ENCODE measurements around the gene SMAD2.
A peak's percentile ranks its signal among the peaks of the same experiment; 100 is the strongest.
"Not testable (repeated sequence)": the region's sequence is repeated elsewhere in the genome, so short reads cannot be mapped to it uniquely, and the experiment has no call there.

The SMAD2 gene

DNA sequence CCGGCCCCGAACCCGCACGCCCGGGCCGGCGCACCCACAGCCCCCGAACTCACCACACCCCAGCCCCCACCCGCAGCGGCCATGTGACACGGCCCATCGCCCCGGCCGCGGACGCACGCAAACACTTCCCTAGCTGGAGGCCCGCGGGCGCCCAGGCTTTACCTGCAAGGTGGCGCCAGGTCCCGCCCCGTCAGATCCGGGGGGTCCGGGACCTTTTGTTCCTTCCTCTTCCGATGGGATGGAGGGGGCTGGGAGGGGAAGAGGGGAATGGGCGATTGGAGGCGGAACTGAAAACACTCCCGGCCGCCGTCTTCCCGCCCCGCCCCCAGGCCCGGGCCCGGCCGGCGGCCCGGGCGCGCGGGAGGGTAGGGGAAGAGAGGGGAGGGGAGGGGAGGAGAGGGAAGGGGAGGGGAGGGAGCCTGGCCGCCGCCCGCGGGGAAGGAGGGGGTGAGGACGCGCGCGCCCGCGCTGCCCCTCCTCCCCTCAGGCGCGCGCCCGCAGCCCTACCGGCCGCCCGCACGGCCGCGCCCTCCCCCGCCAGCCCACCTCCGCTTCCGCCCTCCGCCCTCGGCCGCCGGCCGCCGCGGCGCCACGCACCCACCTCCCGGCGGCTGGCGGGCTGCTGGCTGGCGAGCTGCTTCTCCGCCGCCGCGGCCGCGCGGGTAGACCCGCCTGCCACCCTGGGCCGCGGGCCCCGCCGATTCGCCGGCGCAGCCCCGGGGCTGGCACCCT lies at the start of gene SMAD2:
Gene SMAD2, minus strand, starts transcription at position 461 of the 732 bp plus-strand sequence. CDS start 33,903 bp downstream, outside the sequence.
- peak; percentile 42 for DNase-seq

DNA sequence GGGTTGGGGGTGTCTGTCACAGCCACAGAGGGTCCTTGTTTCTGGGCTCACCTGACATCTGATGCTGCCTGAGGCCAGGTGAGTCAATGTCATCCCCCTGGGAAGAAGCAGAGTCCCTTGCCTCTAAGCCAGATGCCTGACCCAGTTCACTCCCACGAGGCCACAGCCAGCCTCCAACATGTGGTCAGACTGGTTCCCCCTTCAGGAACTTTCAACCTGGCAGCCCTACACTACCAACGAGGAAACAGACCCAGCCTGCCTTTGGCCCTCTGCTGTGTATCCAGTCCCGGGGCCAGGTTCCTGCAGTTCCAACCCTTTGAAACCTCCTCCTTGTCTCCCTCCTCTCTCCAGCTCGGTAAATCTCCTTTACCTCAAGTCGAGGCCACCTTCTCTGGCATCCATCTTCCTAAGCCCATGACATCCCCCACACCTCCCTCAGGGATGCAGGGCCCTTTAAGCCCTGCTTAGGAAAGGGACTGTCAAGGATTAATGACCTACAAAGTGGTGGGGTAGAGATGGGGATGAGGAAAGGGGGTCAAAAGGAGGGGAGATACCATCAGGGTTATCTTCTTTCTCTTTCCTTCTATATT lies 49.2 kb upstream of the SMAD2 start:
- no peak for DNase-seq

DNA sequence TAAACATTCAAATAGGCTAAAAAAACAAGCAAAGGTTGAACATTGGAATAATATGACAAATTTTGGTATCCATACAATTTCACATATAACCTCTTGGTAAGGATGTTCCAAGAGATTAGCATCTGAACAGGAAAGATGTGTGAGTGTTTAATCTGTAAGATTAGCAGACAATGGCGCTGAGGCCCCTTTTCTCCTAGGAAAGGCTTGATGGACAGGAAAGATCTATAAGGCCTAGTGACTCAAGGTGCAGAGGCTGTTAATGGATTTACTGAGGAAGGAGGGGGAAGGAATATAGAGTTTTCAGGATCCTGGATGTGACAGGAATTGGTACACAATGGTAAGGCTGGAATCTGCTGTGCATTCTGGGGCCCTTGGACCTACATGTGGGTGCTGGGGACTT lies 48.1 kb upstream of the SMAD2 start:
- DNase-seq, result no peak

DNA sequence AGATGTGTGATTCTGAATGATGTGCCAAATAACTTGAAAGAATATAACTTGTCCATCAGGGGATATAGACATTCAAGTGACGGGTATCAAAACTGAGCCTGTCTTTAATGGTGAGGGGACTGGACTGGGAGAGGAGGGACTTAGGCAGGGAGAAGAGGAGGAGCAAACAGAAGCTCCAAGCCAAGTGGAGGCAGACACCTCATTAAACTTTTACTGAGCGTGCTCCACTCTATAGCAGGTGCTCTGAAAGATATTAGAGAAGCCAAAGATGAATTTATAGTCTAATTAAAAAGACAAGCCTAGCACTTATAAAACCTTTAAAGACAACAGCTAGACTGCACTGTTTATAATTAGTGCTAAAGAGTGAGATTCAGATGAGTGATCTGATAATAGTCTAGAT lies 47.7 kb upstream of the SMAD2 start:
- no peak for DNase-seq

DNA sequence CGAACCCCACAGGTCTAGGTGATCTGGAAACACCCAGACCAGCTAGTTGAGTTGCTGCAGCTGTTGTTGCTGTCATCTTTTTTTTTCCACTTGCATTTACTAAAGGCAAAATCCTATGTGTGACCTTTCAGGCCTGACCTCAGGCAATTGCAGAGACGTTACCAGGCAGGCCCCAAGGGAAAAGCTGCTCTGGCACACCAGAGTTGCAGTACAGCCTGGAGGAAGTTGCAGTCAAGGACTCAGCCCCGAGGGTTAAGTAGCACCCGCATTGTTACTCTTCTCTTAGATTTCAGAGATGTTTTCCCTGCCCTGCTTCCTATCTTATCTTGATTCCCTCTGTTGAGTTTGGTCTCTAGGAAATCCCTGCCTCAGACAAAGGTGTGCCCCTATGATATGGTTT lies 45.2 kb upstream of the SMAD2 start:
- DNase-seq, result no peak

DNA sequence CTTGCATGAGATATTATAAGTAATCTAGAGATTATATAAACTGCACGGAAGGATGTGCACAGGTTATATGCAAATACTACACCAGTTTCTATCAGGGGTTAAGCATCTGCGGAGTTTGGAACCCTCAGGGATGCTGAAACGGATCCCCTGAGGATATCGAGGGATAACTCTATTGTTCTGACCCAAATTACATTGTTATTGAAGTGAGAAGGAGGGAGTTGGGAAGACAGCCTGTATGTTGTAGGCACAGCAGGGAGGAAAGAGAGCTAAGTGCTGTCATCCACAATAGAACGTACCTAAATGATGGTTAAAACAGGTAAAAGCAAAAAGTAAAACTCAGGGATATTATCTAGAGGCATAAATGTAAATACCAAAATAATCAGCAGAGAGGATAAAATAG lies 44.6 kb upstream of the SMAD2 start:
- no peak for DNase-seq

DNA sequence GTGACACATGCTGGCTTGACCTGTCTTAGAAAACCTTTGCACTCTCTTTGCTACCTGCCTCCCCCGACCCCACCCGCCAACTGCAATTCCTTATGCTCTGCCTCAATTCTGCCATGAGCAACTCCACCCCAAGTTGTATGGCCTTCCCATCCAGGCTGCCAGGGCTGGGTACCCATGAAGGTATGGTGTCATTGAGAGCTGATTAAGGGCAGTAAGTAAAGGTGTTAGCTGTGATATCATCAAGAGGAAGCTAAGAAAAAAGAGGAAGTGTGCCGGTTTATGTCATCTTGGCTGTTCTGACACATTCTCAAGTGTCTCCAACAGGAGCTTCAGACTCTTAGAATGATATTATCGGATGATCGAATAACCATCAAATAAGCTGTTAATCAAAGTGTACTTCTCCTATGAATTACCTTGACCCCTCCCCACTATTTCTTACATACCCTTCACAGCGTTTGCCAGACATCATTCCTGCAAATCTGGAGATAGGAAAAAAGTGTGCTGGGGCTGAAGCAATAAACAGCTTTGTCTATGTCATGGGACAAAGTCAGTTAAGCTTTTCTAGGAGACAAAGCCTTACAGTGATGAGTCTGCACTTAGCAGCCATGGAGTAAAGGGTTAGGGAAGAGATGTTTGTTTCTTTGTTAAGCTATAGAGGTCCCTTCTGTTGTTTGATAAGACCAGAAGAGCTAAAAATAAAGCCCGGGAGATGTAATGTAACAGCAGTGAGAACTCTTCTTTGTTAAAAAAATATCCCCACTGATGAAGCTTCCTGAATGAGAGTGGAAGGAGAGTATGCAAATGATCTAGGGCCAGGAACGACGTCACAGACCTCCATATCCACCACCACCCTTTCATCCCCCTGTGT lies 40.4 kb upstream of the SMAD2 start:
- no peak for DNase-seq

DNA sequence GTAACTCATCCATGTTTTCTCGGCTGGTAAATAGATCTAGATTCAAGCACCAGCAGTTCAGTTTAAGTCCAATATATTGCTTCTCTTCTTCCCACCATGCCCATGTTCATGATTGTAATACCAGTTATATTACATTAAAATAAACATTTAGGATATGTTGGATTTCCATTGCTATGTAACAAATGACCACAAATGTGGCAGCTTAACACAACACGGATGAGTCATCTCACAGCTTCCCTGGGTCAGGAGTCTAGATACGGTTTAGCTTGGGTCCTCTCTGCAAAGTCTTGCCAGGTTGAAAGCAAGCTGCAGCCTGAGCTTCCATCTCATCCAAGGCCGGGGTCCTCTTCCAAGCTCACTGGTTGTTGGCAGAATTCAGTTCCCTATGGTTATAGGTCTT lies 39.4 kb upstream of the SMAD2 start:
- no peak for DNase-seq

DNA sequence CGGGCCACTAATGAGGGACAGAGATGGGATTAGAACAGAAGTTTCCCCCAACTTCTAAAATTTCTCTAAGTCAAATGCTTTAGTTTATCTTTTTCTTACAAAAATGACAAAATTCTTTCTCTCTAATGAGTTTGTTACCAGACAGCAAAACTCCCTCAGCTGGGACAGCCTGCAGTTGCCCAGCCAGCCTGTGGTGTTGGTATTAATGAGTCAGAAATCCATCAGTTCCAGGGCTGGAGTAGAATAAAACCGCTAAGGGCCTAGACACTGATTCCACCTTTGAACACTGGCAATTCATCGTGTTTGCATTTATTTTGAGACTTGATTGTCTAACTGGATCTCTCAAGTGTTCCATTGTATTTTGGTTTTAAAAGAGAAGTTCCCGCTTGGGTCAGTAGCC lies 38.3 kb upstream of the SMAD2 start:
- DNase-seq, result peak; percentile 46

DNA sequence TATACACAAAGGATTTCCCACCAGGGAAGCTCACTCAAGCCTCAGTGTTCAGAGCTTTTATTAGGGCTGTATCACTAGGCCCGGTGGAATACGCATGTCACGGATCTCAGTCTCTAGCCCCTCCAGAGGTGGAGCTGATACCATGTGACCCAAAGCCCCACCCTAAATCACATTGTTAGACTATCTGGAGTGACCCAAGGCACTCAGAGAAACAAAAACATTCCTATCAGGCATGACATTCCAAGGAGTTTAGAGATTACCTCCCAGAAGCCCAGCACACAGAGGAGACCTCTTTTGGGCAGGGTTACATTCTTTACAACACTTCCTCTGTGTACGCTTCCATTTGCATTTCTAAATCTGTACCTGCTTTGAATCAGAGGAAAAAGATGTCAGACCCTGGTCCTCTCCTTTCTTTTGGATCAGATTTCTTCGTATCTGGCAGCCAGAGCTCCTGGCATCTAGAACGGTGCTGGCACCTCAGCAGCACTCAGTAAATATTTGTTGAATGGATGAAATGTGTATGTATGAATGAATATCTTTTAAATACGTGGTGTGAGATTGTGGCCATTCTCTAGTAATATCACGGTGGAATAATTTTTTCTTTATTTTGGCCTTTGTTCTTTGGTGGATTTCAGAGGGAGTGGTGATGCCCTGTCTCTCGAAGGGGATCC lies 37.7 kb upstream of the SMAD2 start:
- DNase-seq, result peak; percentile 88

DNA sequence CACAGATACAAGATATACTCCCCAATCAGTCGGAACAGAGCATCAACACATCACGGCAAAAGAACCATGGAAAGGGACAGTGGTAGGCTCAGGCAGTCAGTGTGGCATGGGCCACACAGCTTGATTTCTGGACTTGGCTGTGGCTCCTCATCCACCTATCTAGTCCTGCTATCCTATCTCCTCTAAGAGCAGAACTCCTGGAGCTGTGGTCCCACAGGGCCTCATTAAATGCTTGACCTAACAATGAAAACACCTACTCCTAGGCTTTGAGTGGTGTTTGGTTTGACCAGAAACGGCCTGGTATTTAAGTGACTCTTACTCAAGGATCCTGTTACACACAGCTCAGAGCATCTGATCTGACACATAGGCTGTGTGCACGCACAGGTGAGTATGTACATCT lies 33.6 kb upstream of the SMAD2 start:
- no peak for DNase-seq

DNA sequence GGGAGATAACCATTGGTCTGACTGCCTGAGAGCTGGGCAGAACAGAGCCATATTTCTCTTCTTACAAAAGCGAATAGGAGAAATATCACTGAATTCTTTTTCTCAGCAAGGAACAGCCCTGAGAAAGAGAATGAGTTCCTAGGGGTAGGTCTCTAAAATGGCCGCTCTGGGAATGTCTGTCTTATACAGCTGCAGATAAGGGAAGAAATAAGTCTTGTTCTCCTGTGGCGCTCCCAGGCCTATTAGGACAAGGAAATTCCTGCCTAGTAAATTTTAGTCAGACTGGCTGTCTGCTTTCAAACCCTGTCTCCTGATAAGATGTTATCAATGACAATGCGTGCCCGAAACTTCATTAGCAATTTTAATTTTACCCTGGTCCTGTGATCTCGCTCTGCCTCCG lies 30.5 kb upstream of the SMAD2 start:
- not testable (repeated sequence) for DNase-seq

DNA sequence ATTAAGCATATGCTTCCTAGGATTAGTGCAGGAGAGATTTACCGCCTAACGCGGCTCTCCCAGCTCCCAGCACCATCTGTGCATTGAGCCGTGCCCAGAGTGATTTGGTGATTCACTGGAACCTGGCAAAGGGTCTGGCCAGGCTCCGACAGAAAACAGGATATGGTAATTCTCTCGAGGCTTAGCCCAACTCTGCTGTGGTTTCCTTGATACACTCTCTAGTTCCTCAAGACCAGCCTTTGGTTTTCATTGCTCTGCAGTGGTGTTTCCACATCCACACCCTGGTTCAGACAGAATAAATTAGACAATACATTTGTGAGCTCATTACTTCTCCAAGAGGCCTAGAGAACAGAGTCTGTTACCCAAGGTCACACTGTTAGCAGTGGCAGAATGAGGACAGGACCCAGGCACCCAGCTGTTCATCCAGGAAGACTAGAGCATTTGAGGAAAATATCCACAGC lies 23.0 kb upstream of the SMAD2 start:
- peak; percentile 45 for DNase-seq

DNA sequence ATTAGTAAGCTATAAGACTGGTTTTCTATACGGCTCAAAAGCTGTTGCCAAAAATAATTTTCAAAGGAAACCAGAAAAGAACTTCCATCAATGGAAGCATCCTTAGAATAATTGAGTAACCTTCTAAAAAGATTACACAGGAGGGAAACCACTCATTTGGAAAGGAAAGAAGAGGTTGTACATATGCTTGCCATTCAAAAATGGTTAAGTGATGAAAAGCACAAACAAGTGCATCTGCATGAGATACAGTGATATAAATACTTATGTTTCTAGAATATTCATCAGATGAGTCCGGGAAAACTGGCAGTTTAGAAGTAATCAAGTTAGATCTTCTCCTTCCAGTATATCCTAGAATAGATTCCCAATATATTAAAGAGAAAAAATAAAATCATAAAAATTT lies 20.1 kb upstream of the SMAD2 start:
- no peak for DNase-seq

DNA sequence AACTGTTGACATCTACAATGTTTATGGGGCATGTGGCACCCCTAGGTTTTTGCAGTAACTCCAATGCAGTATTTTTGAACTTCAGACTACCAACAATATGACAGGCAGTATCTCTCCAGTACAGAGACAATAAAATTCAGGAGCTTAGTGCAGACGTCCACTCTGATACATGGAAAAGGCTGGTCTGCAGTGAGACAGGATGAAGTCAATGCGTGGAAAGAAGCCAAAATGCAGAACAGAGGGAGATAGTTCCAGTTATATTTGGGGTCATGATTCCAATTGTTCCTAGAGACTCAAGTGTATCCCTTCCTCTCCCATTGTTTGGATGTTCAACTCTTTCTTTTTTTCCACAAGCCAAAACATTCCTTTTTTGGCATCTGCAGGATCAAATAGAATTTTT lies 18.7 kb upstream of the SMAD2 start:
- DNase-seq, result no peak

DNA sequence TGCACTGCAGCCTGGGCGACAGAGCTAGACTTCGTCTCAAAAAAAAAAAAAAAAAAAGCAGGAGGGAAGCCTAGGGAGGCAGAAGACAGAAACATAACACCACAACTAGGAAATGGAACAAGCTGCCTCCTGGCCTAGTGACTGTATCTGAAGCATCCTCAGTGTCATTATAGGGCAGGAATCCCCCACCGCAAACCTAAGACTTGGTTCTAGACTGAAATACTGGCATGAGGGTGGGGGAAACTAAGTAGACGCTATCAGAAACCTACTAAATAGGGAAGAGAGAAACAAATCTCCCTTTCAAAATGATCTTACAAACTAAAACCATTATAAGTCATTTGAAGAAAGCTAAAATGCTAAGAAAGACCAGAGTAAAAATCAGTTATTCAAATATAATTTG lies 16.4 kb upstream of the SMAD2 start:
- no peak for DNase-seq

DNA sequence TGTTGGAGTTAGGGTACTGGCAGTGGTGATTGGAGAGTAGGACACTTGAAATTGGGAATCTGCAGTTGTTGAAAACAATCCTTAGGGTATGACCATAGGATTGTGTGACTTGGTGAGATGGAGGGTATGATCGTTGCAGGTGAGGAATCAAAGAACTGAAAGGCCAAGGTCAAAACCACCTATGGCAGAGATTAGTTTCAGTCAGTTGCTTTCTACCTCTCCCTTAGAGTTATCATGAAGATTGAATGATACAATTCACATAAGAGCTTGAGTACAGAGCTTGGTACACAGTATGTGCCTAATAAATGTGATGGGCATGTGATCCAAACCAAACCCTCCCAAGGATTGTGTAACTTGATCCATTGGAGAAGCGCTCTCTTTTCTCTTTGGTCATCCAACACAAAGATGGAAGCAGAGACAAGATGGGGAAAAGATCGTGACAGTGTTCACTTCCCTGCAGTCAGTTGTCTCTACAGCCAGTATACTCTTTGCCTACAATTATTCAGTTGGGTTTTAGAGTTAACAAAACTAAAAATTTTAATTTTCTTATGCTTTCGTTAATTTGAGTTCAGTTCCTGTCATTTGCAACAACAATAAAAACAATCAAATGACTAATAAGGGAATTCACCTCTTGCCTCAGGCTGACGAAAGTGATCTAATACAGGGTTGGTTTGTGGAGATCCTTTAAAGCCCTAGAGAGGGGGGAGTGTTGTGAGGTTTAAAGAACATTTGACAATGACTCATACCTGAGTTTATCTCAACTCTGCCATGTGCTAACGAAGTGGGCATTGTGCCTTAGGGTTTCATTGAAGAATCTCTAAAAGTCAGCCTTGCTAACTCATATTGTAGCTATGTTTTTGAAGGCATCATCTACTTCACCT lies 14.8 kb upstream of the SMAD2 start:
- DNase-seq, result peak; percentile 80

DNA sequence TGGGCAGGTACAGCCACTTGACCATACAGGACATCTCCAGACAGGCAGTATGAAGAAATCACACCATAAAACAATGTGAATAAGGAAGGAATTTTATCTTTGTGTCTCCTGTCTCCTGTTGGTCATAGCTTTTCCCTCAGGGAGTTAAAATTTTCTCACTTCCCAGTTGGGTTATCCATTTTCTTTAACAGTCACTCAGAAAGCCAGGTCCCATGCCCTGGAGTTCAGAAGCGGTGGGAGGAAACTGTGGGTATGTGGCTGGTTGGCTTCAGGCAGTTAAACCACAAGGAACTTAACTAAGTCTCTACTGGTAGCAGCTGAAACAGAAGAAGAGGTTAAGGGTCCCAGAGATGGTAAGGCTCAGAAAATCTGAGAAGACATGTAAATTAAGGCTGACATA lies 6.5 kb upstream of the SMAD2 start:
- no peak for DNase-seq

DNA sequence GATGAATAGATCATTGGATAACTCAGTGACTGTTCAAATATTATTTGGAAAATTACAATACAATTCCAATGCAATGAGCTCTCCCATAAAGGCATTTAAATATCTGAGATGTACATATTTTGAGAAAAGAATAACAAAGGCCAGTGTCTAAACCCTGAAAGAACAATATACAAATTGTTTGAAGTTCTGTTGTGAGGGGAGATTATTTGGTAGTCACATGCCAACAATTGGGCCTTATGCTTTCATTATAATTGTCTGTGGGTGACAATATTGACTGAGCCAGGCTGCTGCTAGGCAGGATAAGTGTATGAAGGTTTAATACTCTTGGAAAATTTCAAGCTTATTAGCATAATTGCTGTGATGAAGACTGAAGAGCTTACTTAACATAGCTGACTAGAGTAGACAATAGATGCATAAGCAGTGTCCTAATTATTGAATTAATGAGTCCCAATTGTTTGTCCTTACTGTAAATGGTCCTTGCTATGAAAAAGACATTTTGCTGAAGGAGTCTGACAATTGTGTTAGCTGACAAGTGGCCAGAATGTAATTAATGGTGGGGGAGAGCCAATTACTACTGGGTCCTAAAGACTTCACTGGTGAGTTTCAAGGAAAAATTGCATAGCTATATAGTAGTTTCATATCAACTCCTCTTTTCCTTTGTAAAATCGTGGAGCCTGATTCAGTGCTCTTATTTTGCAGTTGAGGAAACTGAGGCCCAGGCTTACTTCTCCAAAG lies 5.0 kb upstream of the SMAD2 start:
- no peak for DNase-seq

DNA sequence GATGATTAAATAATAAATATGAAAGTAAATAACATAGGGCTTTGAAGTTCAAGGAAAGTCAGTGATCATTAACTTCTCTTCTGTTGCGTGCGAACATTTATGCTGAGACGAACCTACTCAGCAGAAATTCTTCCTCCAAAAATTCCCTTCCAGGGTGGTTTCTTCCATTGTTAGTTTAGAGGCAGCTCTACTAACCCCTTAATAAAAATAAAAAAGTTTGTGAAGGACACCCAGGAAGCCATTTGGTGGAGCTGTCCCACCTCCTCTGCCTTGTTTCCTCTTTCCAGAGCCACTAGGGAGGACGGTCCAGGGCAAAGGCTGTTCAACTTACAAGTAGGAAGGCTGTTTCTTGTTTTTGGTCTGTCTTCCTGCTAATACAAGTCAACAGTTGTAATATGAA lies 2.1 kb upstream of the SMAD2 start:
- no peak for DNase-seq

DNA sequence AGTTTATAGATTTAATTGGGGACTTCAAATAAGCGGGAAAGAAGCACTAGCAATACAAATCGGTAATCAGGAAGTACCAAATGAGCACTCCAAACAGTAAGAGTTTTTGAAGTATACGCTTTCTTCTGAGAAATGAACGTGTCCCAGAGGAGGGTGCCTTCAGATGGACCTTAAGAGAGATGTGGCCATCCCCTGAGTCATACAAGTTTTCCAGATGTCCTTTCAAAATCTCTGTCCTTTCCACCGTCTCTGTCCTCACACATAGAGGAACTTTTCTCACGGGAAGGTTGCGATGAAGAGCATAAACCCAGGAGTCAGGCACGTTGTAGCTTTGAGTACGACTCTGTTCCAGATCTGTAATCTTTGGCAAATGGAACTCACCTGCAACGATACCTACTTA lies 1.7 kb upstream of the SMAD2 start:
- no peak for DNase-seq

DNA sequence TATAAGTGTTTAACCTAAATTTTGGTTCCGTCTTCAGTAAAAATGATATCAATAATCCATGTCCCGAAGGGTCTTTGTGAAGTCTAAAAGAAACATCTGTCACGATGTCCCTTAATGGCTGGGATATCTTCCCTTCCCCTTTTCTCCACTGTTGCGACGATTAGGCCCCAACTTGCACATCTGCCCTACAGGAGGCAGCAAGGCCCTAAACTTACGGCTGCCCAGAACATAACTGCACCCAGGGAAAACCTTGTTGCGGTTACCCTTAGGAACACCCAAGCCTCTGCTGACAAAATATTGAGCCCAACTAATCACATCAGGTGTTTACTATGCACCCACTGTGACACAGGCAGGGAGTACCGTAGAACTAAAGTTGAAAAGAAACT lies 1.3 kb upstream of the SMAD2 start:
- DNase-seq, result no peak
